Measurements from ENCODE around the gene FGD3.
"Not testable (repeated sequence)": the region's sequence is repeated elsewhere in the genome, so short reads cannot be mapped to it uniquely, and the experiment has no call there.

Gene FGD3

GRCh38 chr9:92979283-92980056 is 32.1 kb downstream of the FGD3 start:
- DNase-seq = no peak

- DNase-seq = no peak
These were observed 32.9 kb downstream of the FGD3 start for GRCh38 chr9:92980085-92980745.

- DNase-seq = no peak
These were observed 34.8 kb downstream of the FGD3 start for GRCh38 chr9:92982130-92982529.

- DNase-seq = no peak
These were observed 36.8 kb downstream of the FGD3 start for GRCh38 chr9:92983984-92984589.

- DNase-seq = no peak
These were observed 37.7 kb downstream of the FGD3 start for GRCh38 chr9:92984976-92985375.

GRCh38 chr9:92986176-92987119 is 39.1 kb downstream of the FGD3 start:
- DNase-seq = peak; percentile 47

- no peak for DNase-seq
These were observed 41.0 kb downstream of the FGD3 start for GRCh38 chr9:92988215-92988768.

- DNase-seq = no peak
These were observed 42.2 kb downstream of the FGD3 start for GRCh38 chr9:92989561-92989960.

GRCh38 chr9:92990461-92990860 is 43.1 kb downstream of the FGD3 start:
- no peak for DNase-seq

- DNase-seq = no peak
These were observed 45.2 kb downstream of the FGD3 start for GRCh38 chr9:92992549-92992948.

- not testable (repeated sequence) for DNase-seq
These were observed 51.5 kb downstream of the FGD3 start for GRCh38 chr9:92998871-92999270.

GRCh38 chr9:93001031-93001430 is 53.7 kb downstream of the FGD3 start:
- no peak for DNase-seq

GRCh38 chr9:93002700-93003099 is 55.4 kb downstream of the FGD3 start:
- no peak for DNase-seq

GRCh38 chr9:93003552-93004407 is 56.5 kb downstream of the FGD3 start:
- peak; percentile 70 for DNase-seq

GRCh38 chr9:93004561-93004960 is 57.2 kb downstream of the FGD3 start:
- DNase-seq = no peak

- no peak for DNase-seq
These were observed 58.6 kb downstream of the FGD3 start for GRCh38 chr9:93005876-93006275.

- DNase-seq = no peak
These were observed 60.3 kb downstream of the FGD3 start for GRCh38 chr9:93007529-93008058.

GRCh38 chr9:93008457-93008856 is 61.1 kb downstream of the FGD3 start:
- no peak for DNase-seq

GRCh38 chr9:93009337-93010015 is 62.2 kb downstream of the FGD3 start:
- DNase-seq = no peak

- no peak for DNase-seq
These were observed 62.7 kb downstream of the FGD3 start for GRCh38 chr9:93010056-93010455.

GRCh38 chr9:93010704-93011103 is 63.4 kb downstream of the FGD3 start:
- DNase-seq = no peak
